Progenitor cell of endocrine pancreas (in vitro differentiated cells): ENCODE measurements around the gene SAMHD1. TPM values are rescaled to one million over a fixed set of nuclear protein-coding genes. Genes with fewer than 3 reads are reported as not detected.
"Not testable (repeated sequence)": the region's sequence is repeated elsewhere in the genome, so short reads cannot be mapped to it uniquely, and the experiment has no call there.

Source experiments
- DNase-seq: peaks from one replicate; pipeline ENCODE4 v3.0.0; 2021; ENCODE audit warnings: low spot score; ENCODE audit not compliant: unreplicated experiment
- H3K27ac Mint-ChIP-seq: 2 replicates; pipeline ENCODE4 v1.8.0; 2021; ENCODE audit warnings: mild to moderate bottlenecking, moderate library complexity, mixed read lengths
- H3K27me3 Mint-ChIP-seq: 2 replicates; pipeline ENCODE4 v1.8.0; 2021; ENCODE audit warnings: mixed read lengths
- H3K36me3 Mint-ChIP-seq: 2 replicates; pipeline ENCODE4 v1.8.0; 2022; ENCODE audit warnings: mixed read lengths; ENCODE audit not compliant: insufficient read depth
- H3K4me1 Mint-ChIP-seq: 2 replicates; pipeline ENCODE4 v1.8.0; 2021; ENCODE audit warnings: low read depth, mixed read lengths
- H3K4me3 Mint-ChIP-seq: 2 replicates; pipeline ENCODE4 v1.8.0; 2021; ENCODE audit warnings: low read depth, mild to moderate bottlenecking, moderate library complexity, mixed read lengths
- H3K9me3 Mint-ChIP-seq: 2 replicates; pipeline ENCODE4 v1.8.0; 2021; ENCODE audit warnings: low read depth, mixed read lengths
- total RNA-seq: library from RNA; stranded (reverse); gene quantifications from 2 replicates; pipeline ENCODE4 v1.2.1, GENCODE V29; 2021
- TF ChIP-seq, protein P1 (sequence below): fragments of 200-600 bp; sonication (generic); IDR thresholded peaks from one replicate; pipeline ENCODE4 v1.5.0; 2021; ENCODE audit warnings: antibody characterized with exemption, mild to moderate bottlenecking; ENCODE audit not compliant: unreplicated experiment

The SAMHD1 gene
- total RNA-seq, 1 donor from 2014 or later, result 15.1 TPM

DNA sequence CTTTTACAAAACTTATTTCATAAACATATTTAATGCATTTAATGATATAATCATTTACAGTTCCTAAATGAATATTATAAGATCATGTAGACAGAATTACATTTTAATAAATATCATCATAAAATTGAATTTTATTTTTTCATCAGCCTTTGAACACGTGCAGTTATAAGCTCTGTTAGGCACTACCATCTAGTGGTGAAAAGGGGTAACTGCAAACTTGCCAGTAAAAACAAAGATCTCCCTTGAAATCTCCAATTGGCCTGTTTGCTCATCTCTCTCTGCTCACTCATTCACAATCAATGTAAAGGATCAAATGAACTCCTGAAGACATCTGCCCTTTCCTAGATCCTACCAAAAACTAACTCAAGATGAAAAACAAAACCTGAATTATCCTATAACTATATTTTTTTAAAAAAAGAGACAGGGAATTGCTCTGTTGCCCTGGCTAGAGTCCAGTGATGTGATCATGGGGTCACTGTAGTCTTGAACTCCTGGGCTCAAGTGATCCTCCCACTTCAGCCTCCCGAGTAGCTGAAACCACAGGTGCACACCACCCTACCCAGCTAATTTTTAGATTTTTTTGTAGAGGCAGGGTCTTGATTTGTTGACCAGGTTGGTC, 31.7 kb downstream of the SAMHD1 start:
- Mint-ChIP-seq H3K4me1 (peaks cover 7% of the 10 kb centered on the region), H3K36me3 (peaks cover 1% of the 10 kb centered on the region), H3K4me3 (no peak overlapping the region), H3K27me3 (no peaks in the 10 kb centered on the region), H3K9me3 (no peaks in the 10 kb centered on the region), H3K27ac (no peak overlapping the region)
- TF ChIP-seq, protein P1, sequence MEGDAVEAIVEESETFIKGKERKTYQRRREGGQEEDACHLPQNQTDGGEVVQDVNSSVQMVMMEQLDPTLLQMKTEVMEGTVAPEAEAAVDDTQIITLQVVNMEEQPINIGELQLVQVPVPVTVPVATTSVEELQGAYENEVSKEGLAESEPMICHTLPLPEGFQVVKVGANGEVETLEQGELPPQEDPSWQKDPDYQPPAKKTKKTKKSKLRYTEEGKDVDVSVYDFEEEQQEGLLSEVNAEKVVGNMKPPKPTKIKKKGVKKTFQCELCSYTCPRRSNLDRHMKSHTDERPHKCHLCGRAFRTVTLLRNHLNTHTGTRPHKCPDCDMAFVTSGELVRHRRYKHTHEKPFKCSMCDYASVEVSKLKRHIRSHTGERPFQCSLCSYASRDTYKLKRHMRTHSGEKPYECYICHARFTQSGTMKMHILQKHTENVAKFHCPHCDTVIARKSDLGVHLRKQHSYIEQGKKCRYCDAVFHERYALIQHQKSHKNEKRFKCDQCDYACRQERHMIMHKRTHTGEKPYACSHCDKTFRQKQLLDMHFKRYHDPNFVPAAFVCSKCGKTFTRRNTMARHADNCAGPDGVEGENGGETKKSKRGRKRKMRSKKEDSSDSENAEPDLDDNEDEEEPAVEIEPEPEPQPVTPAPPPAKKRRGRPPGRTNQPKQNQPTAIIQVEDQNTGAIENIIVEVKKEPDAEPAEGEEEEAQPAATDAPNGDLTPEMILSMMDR, result peak; percentile 90
- DNase-seq, result no peak

DNA sequence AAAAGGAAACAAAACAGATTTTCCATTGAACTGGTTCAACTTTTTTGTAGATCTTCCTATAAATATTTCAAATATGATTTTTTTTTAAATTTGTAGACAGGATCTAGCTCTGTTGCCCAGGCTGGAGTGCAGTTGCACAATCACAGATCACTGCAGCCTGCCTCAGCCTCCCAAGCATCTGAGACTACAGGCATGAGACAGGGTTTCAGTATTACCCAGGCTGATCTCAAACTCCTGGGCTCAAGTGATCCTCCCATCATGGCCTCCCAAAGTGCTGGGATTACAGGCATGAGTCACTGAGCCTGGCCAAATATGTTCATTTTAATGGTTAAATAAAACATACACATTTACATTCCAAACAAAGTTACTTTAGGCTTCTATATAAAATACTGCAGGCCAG, 33.6 kb downstream of the SAMHD1 start:
- TF ChIP-seq, protein P1, result no peak
- Mint-ChIP-seq H3K9me3 (no peaks in the 10 kb centered on the region), H3K27me3 (no peaks in the 10 kb centered on the region), H3K27ac (no peak overlapping the region), H3K36me3 (peaks cover 4% of the 10 kb centered on the region), H3K4me3 (no peak overlapping the region), H3K4me1 (no peaks in the 10 kb centered on the region)
- no peak for DNase-seq

DNA sequence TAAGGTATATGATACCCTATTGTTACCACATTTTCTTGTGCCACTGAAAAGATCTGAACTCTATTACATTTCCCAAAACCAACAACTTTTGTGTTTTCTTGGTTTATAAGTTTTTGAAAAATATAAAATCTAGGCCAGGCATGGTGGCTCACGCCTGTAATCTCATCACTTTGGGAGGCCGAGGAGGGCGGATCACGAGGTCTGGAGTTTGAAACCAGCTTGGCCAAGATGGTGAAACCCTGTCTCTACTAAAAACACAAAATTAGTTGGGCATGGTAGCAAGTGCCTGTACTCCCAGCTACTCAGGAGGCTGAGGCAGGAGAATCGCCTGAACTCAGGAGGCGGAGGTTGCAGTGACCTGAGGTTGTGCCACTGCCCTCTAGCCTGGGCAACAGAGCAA, 34.3 kb downstream of the SAMHD1 start:
- TF ChIP-seq, protein P1, result no peak
- Mint-ChIP-seq H3K4me1 (no peaks in the 10 kb centered on the region), H3K4me3 (no peak overlapping the region), H3K27ac (no peak overlapping the region), H3K27me3 (no peaks in the 10 kb centered on the region), H3K36me3 (peaks cover 4% of the 10 kb centered on the region), H3K9me3 (no peaks in the 10 kb centered on the region)
- no peak for DNase-seq

DNA sequence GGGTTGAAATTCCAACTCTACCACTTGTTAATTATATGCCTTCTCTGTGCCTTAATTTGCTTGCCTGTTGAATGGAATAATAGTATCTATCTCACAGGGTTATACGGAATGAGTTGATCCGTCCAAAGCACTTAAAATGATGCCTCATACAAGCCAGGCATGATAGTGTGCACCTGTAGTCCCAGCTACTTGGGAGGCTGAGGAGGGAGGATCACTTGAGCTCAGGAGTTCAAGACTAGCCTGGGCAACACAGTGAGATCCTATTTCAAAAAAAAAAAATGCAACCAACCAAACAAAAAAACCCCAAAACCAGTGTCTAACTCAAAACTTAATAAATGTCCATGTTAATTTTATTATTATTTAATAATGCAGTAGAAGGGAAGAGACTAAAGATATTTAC, 35.3 kb downstream of the SAMHD1 start:
- H3K36me3 Mint-ChIP-seq, result peaks cover 4% of the 10 kb centered on the region
- no peaks in the 10 kb centered on the region for H3K27me3 Mint-ChIP-seq
- TF ChIP-seq, protein P1, result no peak
- no peaks in the 10 kb centered on the region for H3K9me3 Mint-ChIP-seq
- H3K4me1 Mint-ChIP-seq, result no peaks in the 10 kb centered on the region
- DNase-seq, result no peak
- H3K27ac Mint-ChIP-seq, result no peak overlapping the region
- H3K4me3 Mint-ChIP-seq, result no peak overlapping the region

DNA sequence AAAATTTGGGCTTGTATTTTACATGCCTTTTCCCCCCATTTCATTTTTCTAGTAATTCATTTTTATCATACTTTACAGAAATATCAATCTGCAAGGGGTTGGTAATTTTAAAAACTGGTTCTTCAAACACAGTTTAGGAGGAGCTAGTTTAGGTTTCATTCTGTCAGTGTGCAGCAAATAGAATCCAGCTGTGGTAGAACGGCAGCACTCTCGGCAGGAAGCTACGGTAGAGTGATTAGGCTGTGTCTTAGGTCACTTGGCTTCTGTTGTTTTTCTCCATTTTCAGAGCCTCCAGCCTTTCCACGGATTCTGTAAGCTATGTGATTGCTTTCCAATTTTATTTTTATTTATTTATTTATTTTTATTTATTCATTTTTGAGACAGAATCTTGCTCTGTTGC, 42.9 kb downstream of the SAMHD1 start:
- Mint-ChIP-seq H3K4me3 (no peak overlapping the region), H3K27ac (no peak overlapping the region), H3K27me3 (no peaks in the 10 kb centered on the region), H3K9me3 (no peaks in the 10 kb centered on the region), H3K4me1 (no peaks in the 10 kb centered on the region), H3K36me3 (peaks cover 7% of the 10 kb centered on the region)
- TF ChIP-seq, protein P1, result no peak
- no peak for DNase-seq

DNA sequence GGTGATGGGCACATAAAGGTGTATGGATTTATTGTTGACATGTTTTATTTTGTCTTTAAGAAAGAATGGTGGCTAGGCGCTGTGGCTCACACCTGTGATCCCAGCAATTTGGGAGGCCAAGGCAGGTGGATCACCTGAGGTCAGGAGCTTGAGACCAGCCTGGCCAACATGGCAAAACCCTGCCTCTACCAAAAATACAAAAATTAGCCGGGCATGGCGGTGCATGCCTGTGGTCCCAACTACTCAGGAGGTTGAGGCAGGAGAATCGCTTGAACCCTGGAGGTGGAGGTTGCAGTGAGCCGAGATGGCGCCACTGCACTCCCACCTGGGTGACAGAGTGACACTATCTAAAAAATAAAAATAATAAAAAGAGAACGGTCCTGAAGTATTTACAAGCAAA, 45.4 kb downstream of the SAMHD1 start:
- H3K4me3 Mint-ChIP-seq, H3K9me3 Mint-ChIP-seq, H3K27me3 Mint-ChIP-seq, H3K27ac Mint-ChIP-seq, H3K36me3 Mint-ChIP-seq, DNase-seq, H3K4me1 Mint-ChIP-seq: not testable (repeated sequence)

DNA sequence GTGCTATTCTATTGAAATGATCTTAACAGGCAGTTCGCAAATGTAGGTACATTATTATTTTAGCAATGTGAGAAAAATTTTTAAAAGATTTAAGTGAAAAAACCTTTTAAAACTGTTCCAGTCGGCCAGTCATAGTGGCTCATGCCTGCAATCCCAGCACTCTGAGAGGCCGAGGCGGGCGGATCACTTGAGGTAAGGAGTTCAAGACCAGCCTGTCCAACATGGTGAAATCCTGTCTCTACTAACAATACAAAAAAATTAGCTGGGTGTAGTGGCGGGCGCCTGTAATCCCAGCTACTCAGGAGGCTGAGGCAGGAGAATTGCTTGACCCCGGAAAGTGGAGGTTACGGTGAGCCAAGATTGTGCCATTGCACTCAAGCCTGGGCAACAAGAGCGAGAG, 45.9 kb downstream of the SAMHD1 start:
- not testable (repeated sequence) for H3K27ac Mint-ChIP-seq, H3K4me1 Mint-ChIP-seq, H3K27me3 Mint-ChIP-seq, H3K36me3 Mint-ChIP-seq, H3K4me3 Mint-ChIP-seq, DNase-seq, H3K9me3 Mint-ChIP-seq
